Measurements from ENCODE around the gene ZRANB3. TPM values are rescaled to one million over a fixed set of nuclear protein-coding genes. Genes with fewer than 3 reads are reported as not detected.

ZRANB3 gene
- polyA plus RNA-seq, 1 donor (not counting 4 experiments of a cell fraction or from before 2014, with no cell fraction given): 10.6 TPM

GRCh38 chr2:135281379-135281778 is 249.6 kb downstream of the ZRANB3 start:
- Histone ChIP-seq H2AFZ (ENCODE audit: control insufficient read depth, low read length) (no peak overlapping the region), H3K9me3 (ENCODE audit: control insufficient read depth, low read depth, low read length) (no peaks in the 10 kb centered on the region), H3K9me1 (ENCODE audit: control insufficient read depth, extremely low read depth, insufficient read depth, low read length) (no peaks in the 10 kb centered on the region), H3K4me3 (ENCODE audit: control insufficient read depth in 2 of 3, extremely low read depth in 1 of 3, insufficient read depth in 2 of 3, low read depth in 1 of 3, low read length in 3 of 3) (no peak overlapping the region), H3K27ac (ENCODE audit: control insufficient read depth, insufficient read depth, low read length) (no peak overlapping the region), H3K27me3 (ENCODE audit: control insufficient read depth, extremely low read depth, insufficient read depth, low read length) (no peaks in the 10 kb centered on the region), H3K4me2 (ENCODE audit: control insufficient read depth, extremely low read depth, insufficient read depth, low read depth, low read length) (no peak overlapping the region), H3K79me2 (ENCODE audit: control insufficient read depth, insufficient read depth, low read length) (no peaks in the 10 kb centered on the region), H3K4me1 (ENCODE audit: control insufficient read depth, extremely low read depth, insufficient read depth, low read length) (no peaks in the 10 kb centered on the region), H3K9ac (ENCODE audit: control insufficient read depth, extremely low read depth, insufficient read depth, low read length) (no peak overlapping the region), H3K36me3 (ENCODE audit: control insufficient read depth in 2 of 2, extremely low read depth in 1 of 2, insufficient read depth in 2 of 2, low read length in 2 of 2) (no peaks in the 10 kb centered on the region), H4K20me1 (ENCODE audit: control insufficient read depth, extremely low read depth, insufficient read depth, low read length) (no peaks in the 10 kb centered on the region)
- TF ChIP-seq EZH2 (IDR thresholded peaks at IDR 0.05; ENCODE audit: low read length) (no peak), CTCF (optimal IDR thresholded peaks at IDR 0.05 in 1 of 3, IDR thresholded peaks at IDR 0.05 in 1 of 3, conservative IDR thresholded peaks at IDR 0.05 in 1 of 3; ENCODE audit: extremely low read depth in 1 of 3, insufficient read depth in 2 of 3, low read length in 3 of 3) (no peak)
- dilution Hi-C loops (cut with MboI; ENCODE audit: extremely low pct_ligation_motif_present, low sequenced_read_pairs): no loop called here
- DNase-seq (ENCODE audit: low read depth, low spot score) (no peak), FAIRE-seq (no peak)

- FAIRE-seq (no peak), DNase-seq (ENCODE audit: low read depth, low spot score) (no peak)
- H3K36me3 ChIP-seq (ENCODE audit: control insufficient read depth in 2 of 2, extremely low read depth in 1 of 2, insufficient read depth in 2 of 2, low read length in 2 of 2): no peaks in the 10 kb centered on the region
- H3K27ac ChIP-seq (ENCODE audit: control insufficient read depth, insufficient read depth, low read length): no peak overlapping the region
- H3K9ac ChIP-seq (ENCODE audit: control insufficient read depth, extremely low read depth, insufficient read depth, low read length): no peak overlapping the region
- no peaks in the 10 kb centered on the region for H3K27me3 ChIP-seq (ENCODE audit: control insufficient read depth, extremely low read depth, insufficient read depth, low read length)
- no peaks in the 10 kb centered on the region for H3K9me1 ChIP-seq (ENCODE audit: control insufficient read depth, extremely low read depth, insufficient read depth, low read length)
- H3K9me3 ChIP-seq (ENCODE audit: control insufficient read depth, low read depth, low read length): no peaks in the 10 kb centered on the region
- H3K4me1 ChIP-seq (ENCODE audit: control insufficient read depth, extremely low read depth, insufficient read depth, low read length): no peaks in the 10 kb centered on the region
- no peak overlapping the region for H3K4me2 ChIP-seq (ENCODE audit: control insufficient read depth, extremely low read depth, insufficient read depth, low read depth, low read length)
- dilution Hi-C loops (cut with MboI; ENCODE audit: extremely low pct_ligation_motif_present, low sequenced_read_pairs): no loop called here
- TF ChIP-seq EZH2 (IDR thresholded peaks at IDR 0.05; ENCODE audit: low read length): no peak
- TF ChIP-seq CTCF (optimal IDR thresholded peaks at IDR 0.05 in 1 of 3, IDR thresholded peaks at IDR 0.05 in 1 of 3, conservative IDR thresholded peaks at IDR 0.05 in 1 of 3; ENCODE audit: extremely low read depth in 1 of 3, insufficient read depth in 2 of 3, low read length in 3 of 3): no peak
- no peaks in the 10 kb centered on the region for H3K79me2 ChIP-seq (ENCODE audit: control insufficient read depth, insufficient read depth, low read length)
- H2AFZ ChIP-seq (ENCODE audit: control insufficient read depth, low read length): no peak overlapping the region
- H4K20me1 ChIP-seq (ENCODE audit: control insufficient read depth, extremely low read depth, insufficient read depth, low read length): no peaks in the 10 kb centered on the region
- no peak overlapping the region for H3K4me3 ChIP-seq (ENCODE audit: control insufficient read depth in 2 of 3, extremely low read depth in 1 of 3, insufficient read depth in 2 of 3, low read depth in 1 of 3, low read length in 3 of 3)
Measured at GRCh38 chr2:135279209-135279608, 251.8 kb downstream of the ZRANB3 start.
